Prostate gland (tissue), 2 donors: ENCODE measurements around the gene PWP1. TPM values are rescaled to one million over a fixed set of nuclear protein-coding genes. Genes with fewer than 3 reads are reported as not detected.
A peak's percentile ranks its signal among the peaks of the same experiment; 100 is the strongest.

Experiments used
- DNase-seq: peaks from one replicate; pipeline ENCODE4 v3.0.0-alpha.2; 2019; ENCODE audit warnings: low spot score
- H3K27ac ChIP-seq, 2 donors: fragments of 200-600 bp; sonication (generic); 2 replicates each; pipeline ENCODE4 v1.5.1; 2017 to 2019
- H3K27me3 ChIP-seq: fragments of 200-600 bp; sonication (generic); replicated peaks from 2 replicates; pipeline ENCODE4 v1.5.1; 2019; ENCODE audit not compliant: insufficient read depth
- H3K36me3 ChIP-seq, 2 donors: fragments of 200-600 bp; sonication (generic); 1 replicate in 1 of 2; 2 replicates in 1 of 2; pipeline versions ENCODE4 v1.5.1 to v1.8.1; 2017 to 2019
- H3K4me1 ChIP-seq: fragments of 200-600 bp; sonication (generic); replicated peaks from 2 replicates; pipeline ENCODE4 v1.5.1; 2019
- H3K4me3 ChIP-seq, 2 donors: fragments of 200-600 bp; sonication (generic); 2 replicates each; pipeline ENCODE4 v1.5.1; 2017 to 2019
- H3K9me3 ChIP-seq: fragments of 200-600 bp; sonication (generic); 2 replicates; pipeline ENCODE4 v1.5.1; 2017
- POLR2A ChIP-seq: fragments of 450-650 bp; IDR thresholded peaks from one replicate; pipeline ENCODE4 v1.6.1; 2016; ENCODE audit warnings: antibody characterized with exemption, mild to moderate bottlenecking
- POLR2AphosphoS5 ChIP-seq: sonication (generic); formaldehyde crosslinking; IDR thresholded peaks from one replicate; pipeline ENCODE4 v1.6.1; 2017; ENCODE audit warnings: antibody characterized with exemption
- WGBS: methylation state at CpG from one replicate; pipeline ENCODE4 v1.1.5; 2018; 5-methylcytosine and 5-hydroxymethylcytosine counted together
- intact Hi-C: fragments of 100-400 bp; cut with DNase I; formaldehyde crosslinking; loops from one replicate; pipeline ENCODE4 v1.14.2; 2022
- total RNA-seq, 2 donors: library from RNA; depleted of rRNA; stranded (reverse); fragments of >200 nt; gene quantifications; one replicate each; pipeline ENCODE4 v1.1.0, GENCODE V29; 2016
- TF ChIP-seq, protein P1 (sequence below), 4 experiments: fragments of 200-600 bp in 2 of 4; fragments of 450-650 bp in 2 of 4; sonication (generic) in 2 of 4; IDR thresholded peaks; 1 replicate in 3 of 4; 2 replicates in 1 of 4; pipeline ENCODE4 v1.5.1; 2016 to 2019; ENCODE audit warnings: antibody characterized with exemption in 4 of 4, mild to moderate bottlenecking in 2 of 4, moderate library complexity in 2 of 4

The PWP1 gene
- total RNA-seq, 2 donors from 2014 or later, result 49.1 to 55.2 TPM

DNA sequence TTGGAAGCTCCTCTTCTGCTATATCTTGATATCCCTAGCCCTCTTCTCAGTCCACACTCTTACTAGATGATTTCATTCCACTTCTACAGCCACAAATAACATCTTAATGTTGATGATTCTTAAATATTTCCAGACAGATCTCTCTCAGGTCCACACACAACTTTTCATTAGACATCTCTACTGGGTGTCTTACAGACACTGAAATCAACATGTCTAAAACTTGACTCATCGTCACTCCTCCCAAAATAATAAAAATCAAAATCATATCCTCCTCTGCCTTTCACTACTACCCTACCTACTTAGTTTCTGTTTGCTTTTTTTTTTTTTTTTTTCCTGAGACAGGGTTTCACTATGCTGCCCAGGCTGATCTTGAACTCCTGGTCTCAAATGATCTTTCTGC, 63.5 kb downstream of the PWP1 start:
- Histone ChIP-seq H3K4me3 (no peak overlapping the region), H3K27ac (no peak overlapping the region), H3K36me3 (peaks cover 10 to 19% of the 10 kb centered on the region in 2 donors), H3K4me1 (no peaks in the 10 kb centered on the region), H3K9me3 (no peaks in the 10 kb centered on the region), H3K27me3 (no peaks in the 10 kb centered on the region)
- WGBS, result 100% methylated on average over 1 of the region's 1 CpG
- no peak for DNase-seq
- TF ChIP-seq, protein P1, sequence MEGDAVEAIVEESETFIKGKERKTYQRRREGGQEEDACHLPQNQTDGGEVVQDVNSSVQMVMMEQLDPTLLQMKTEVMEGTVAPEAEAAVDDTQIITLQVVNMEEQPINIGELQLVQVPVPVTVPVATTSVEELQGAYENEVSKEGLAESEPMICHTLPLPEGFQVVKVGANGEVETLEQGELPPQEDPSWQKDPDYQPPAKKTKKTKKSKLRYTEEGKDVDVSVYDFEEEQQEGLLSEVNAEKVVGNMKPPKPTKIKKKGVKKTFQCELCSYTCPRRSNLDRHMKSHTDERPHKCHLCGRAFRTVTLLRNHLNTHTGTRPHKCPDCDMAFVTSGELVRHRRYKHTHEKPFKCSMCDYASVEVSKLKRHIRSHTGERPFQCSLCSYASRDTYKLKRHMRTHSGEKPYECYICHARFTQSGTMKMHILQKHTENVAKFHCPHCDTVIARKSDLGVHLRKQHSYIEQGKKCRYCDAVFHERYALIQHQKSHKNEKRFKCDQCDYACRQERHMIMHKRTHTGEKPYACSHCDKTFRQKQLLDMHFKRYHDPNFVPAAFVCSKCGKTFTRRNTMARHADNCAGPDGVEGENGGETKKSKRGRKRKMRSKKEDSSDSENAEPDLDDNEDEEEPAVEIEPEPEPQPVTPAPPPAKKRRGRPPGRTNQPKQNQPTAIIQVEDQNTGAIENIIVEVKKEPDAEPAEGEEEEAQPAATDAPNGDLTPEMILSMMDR (IDR thresholded peaks at IDR 0.05), result no peak
- TF ChIP-seq POLR2AphosphoS5, result no peak
- no peak for TF ChIP-seq POLR2A
- intact Hi-C loops, result no loop called here

DNA sequence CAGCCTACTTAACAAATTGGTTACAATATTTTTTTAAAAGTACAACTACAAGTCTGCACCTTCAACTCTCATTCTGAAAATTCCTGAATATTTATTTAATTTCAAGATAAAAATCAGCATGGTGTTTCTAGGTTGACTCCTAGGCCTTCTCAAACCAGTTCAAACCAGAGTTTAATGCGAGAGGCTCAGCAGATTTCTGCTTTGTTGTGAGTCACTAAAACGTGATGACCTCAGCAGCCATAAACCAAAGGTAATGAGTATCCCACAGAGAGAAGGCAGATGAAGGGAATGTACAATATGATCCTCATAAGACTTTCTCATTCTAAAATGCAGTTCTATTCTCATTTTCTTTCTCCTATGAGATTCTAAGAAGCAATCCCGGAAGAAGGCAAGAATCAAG, 73.8 kb downstream of the PWP1 start:
- H3K27ac ChIP-seq, result peak overlapping the region in 1 of 2 donors; percentile 70
- 33% methylated on average over 3 of the region's 3 CpGs for WGBS
- H3K36me3 ChIP-seq, result peaks cover 6 to 14% of the 10 kb centered on the region in 2 donors
- intact Hi-C loops, result no loop called here
- H3K4me3 ChIP-seq, result peak overlapping the region; percentile 75 to 81
- no peaks in the 10 kb centered on the region for H3K27me3 ChIP-seq
- no peaks in the 10 kb centered on the region for H3K4me1 ChIP-seq
- TF ChIP-seq POLR2A (no peak), POLR2AphosphoS5 (no peak)
- TF ChIP-seq, protein P1 (IDR thresholded peaks at IDR 0.05), result no peak
- H3K9me3 ChIP-seq, result no peaks in the 10 kb centered on the region
- DNase-seq, result peak; percentile 22

DNA sequence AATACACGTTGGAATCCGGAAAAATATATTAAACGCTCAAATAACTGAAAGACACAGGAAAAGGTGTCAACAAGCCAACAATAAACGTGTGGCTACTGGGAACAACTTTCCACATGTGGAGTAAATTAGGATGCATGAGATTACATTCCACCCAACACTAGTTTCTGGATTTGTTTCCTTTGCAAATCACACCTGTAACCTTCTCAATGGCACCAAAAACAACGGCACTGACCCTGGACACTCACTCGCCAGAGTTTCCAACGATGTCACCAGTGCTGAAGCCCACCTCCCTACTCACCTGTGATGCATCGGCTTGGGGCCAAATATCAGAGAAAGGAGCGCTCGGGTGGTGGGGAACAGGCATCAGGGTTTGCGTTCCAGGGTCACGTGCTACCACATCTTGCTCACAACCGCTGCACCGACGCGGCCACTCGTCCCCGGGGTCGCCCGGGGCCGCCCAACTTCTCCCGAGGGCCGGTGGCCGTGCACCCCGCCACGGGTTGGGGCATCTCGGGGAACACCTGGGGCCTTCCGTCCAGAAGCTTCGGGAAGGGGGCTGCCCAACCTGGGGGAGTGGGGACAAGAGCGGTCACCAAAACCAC, 74.7 kb downstream of the PWP1 start:
- 2% methylated on average over 15 of the region's 30 CpGs for WGBS
- peaks cover 3 to 10% of the 10 kb centered on the region in 2 donors for H3K36me3 ChIP-seq
- no peaks in the 10 kb centered on the region for H3K9me3 ChIP-seq
- H3K27ac ChIP-seq, result peak overlapping the region; percentile 57 to 70
- H3K27me3 ChIP-seq, result no peaks in the 10 kb centered on the region
- peak; percentile 23 for DNase-seq
- H3K4me1 ChIP-seq, result no peaks in the 10 kb centered on the region
- intact Hi-C loops, result loop anchor here (10.0 kb wide), 1 partner anchor 754 kb away; the partner anchor contains the start of gene FICD
- TF ChIP-seq POLR2AphosphoS5 (no peak), POLR2A (no peak)
- TF ChIP-seq, protein P1 (IDR thresholded peaks at IDR 0.05), result no peak
- H3K4me3 ChIP-seq, result peak overlapping the region; percentile 75 to 81

GRCh38 chr12:107760809-107761501, 75.4 kb downstream of the PWP1 start, which contains the start of gene PRDM4:
TSS of gene PRDM4 (minus strand) at chr12:107761137. CDS start at chr12:107760515, 622 bp downstream.
- Histone ChIP-seq H3K36me3 (peaks cover 0 to 3% of the 10 kb centered on the region in 2 donors), H3K27ac (peak within 1 kb of the TSS; percentile 57 to 70), H3K4me1 (no peaks in the 10 kb centered on the region), H3K4me3 (peak within 1 kb of the TSS; percentile 75 to 81), H3K27me3 (no peaks in the 10 kb centered on the region), H3K9me3 (no peaks in the 10 kb centered on the region)
- intact Hi-C loops, result loop anchor here (10.0 kb wide), 1 partner anchor 754 kb away; the partner anchor contains the start of gene FICD
- peak; percentile 82 for TF ChIP-seq POLR2AphosphoS5
- TF ChIP-seq, protein P1 (IDR thresholded peaks at IDR 0.05), result peak; percentile 31 to 89 (median 64)
- TF ChIP-seq POLR2A, result peak; percentile 96
- peak; percentile 91 for DNase-seq
- WGBS, result under 1% methylated on average over 70 of the region's 83 CpGs
